IMR-90 (cell line): Measurements from ENCODE around the gene BMP4. TPM values are rescaled to one million over a fixed set of nuclear protein-coding genes. Genes with fewer than 3 reads are reported as not detected.

ENCODE experiments used
- microRNA-seq, 2 experiments: library from miRNA; stranded (forward) in 1 of 2; unstranded in 1 of 2; fragments of 10-50 nt in 1 of 2; fragments of <30 nt in 1 of 2; gene quantifications in 1 of 2; microRNA quantifications in 1 of 2; one replicate each; pipeline versions ENCODE3 to v1.1.0; 2013 to 2020; ENCODE audit not compliant: insufficient read depth in 1 of 2, insufficient read length in 1 of 2, unreplicated experiment in 1 of 2
- polyA plus RNA-seq, 3 experiments: library from polyadenylated mRNA; depleted of rRNA; stranded (reverse); fragments of >200 nt; gene quantifications; 2 replicates each; pipeline ENCODE4 v1.2.3, GENCODE V29; 2012; ENCODE audit warnings: low replicate concordance in 1 of 3
- small RNA-seq, 5 experiments: library from RNA; depleted of rRNA; stranded (forward); fragments of <200 nt; gene quantifications; one replicate each; pipeline ENCODE3, GENCODE V24; 2012
- total RNA-seq: library from RNA; depleted of rRNA; stranded (reverse); fragments of >200 nt; gene quantifications from 2 replicates; pipeline ENCODE4 v1.2.3, GENCODE V29; 2012

BMP4 gene
- total and polyA plus RNA-seq, 2 of the 4 experiments (the other 2 are of a cell fraction), result 3.4 to 4.2 TPM

Small RNA genes lying within 50 kb of the gene (microRNA-seq; reads per million reads assigned to microRNA genes)
- 0 to 1.5 reads per million in 2 experiments for gene MIR5580

Small RNA genes lying within 50 kb of the gene (small RNA-seq; reads per million reads assigned to genes)
- gene MIR5580, result 0 to 0.49 (median 0) reads per million in 5 experiments
